Endometrial microvascular endothelial cells (primary cell): ENCODE data around the gene ITGA2. TPM values are rescaled to one million over a fixed set of nuclear protein-coding genes. Genes with fewer than 3 reads are reported as not detected.

Experiments
- in situ Hi-C: cut with HindIII; loops from 2 replicates; pipeline ENCODE4 v1.10.0; 2017; ENCODE audit warnings: low sequenced_read_pairs, low pct_unique_long_range_greater_than_20kb; ENCODE audit errors: inconsistent ontology term
- total RNA-seq: library from RNA; depleted of rRNA; stranded (reverse); fragments of >200 nt; gene quantifications from one replicate; pipeline ENCODE4 v1.2.3, GENCODE V29; 2015; ENCODE audit errors: inconsistent ontology term

The ITGA2 gene
- total RNA-seq, 1 donor from 2014 or later = 69.9 TPM

- in situ Hi-C loops = no loop called here
These were observed 125.8 kb downstream of the ITGA2 start for GRCh38 chr5:53114988-53115387.

GRCh38 chr5:53116597-53116996 is 127.4 kb downstream of the ITGA2 start:
- in situ Hi-C loops = no loop called here

- in situ Hi-C loops = no loop called here
These were observed 129.7 kb downstream of the ITGA2 start for GRCh38 chr5:53118879-53119278.

- in situ Hi-C loops = no loop called here
These were observed 131.0 kb downstream of the ITGA2 start for GRCh38 chr5:53120165-53120564.

GRCh38 chr5:53123702-53124101 is 134.6 kb downstream of the ITGA2 start:
- in situ Hi-C loops = no loop called here

- in situ Hi-C loops = no loop called here
These were observed 137.4 kb downstream of the ITGA2 start for GRCh38 chr5:53126521-53126920.

GRCh38 chr5:53127107-53127506 is 138.0 kb downstream of the ITGA2 start:
- in situ Hi-C loops = no loop called here

- in situ Hi-C loops = no loop called here
These were observed 139.3 kb downstream of the ITGA2 start for GRCh38 chr5:53128481-53128880.

GRCh38 chr5:53130266-53130665 is 141.1 kb downstream of the ITGA2 start:
- in situ Hi-C loops = no loop called here

- in situ Hi-C loops = no loop called here
These were observed 143.9 kb downstream of the ITGA2 start for GRCh38 chr5:53133020-53133419.

Other genes starting within 250 kb of the ITGA2 start
- gene ITGA1, start 201.4 kb upstream of the ITGA2 start, total RNA-seq = 3.4 TPM
- gene PELO, start 201.4 kb upstream of the ITGA2 start, total RNA-seq = 15.2 TPM
- 62.5 TPM for gene MOCS2, start 120.4 kb downstream of the ITGA2 start, total RNA-seq